HG02840 (cell line): ENCODE data around the gene PPARG.
"Not testable (repeated sequence)": the region's sequence is repeated elsewhere in the genome, so short reads cannot be mapped to it uniquely, and the experiment has no call there.

Source experiments
- ATAC-seq: cut with Tn5 transposase; IDR thresholded peaks from one replicate; pipeline ENCODE4 v1.9.1; 2021; ENCODE audit warnings: mild to moderate bottlenecking, moderate library complexity, moderate number of reproducible peaks; ENCODE audit not compliant: unreplicated experiment, low FRiP score

PPARG gene

GRCh38 chr3:12437221-12437605 is 148.3 kb downstream of the PPARG start:
- ATAC-seq: no peak

- ATAC-seq: no peak
These were observed 149.0 kb downstream of the PPARG start for GRCh38 chr3:12437861-12438260.

DNA sequence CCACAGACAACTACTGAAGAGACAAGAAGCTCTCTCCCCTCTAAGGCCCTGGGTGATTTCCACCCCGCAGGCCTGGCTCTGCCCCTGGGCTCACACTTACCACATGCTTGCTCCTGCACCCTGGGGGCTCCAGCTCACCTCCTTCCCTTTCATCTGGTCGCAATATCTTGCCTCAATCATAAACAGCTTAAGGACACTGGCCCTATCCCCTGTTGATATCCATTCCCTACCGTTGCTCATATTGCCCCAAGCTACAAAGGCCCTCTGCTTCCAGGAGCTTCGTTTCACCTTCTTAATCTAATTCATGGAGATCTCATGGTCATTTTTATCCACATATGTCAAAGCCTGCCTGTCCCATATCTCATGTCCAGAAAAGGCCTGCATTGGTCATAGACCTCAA is 149.4 kb downstream of the PPARG start:
- no peak for ATAC-seq

DNA sequence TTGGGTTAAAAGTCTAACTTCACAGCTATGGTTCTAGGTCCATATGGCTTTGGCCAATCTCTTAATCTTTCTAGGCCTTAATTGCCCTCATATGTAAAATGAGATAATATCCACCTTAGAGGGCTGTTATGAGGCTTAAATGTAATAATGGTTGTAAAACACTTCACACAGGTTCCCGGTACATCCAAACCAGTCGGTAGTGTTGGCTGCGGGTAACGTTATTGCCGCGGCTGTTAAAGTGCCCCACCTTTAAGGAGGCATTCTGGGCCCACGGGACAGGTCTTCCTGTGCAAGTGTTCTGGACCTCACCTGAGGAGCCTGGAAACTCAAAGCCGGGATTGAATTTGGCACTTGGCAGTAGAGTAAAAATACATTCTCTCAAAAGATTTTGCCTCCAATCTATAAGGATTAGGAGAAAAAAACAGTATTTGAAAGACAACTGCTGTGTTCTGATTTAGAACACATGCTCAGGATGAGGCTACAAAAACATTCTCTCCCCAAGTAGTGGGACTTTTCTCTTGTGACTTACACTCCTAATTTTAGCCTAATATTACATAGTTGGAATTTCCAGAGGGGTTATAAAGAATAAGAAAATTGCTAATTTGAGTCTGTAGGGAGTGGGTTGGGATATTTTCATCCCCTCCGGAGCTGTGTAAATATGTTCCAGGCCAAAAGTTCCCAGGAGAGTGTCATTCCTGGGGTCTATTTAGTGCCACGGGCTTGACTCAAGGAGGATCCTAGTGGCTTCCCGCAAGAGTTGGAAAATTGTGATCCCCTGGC is 150.5 kb downstream of the PPARG start:
- no peak for ATAC-seq

DNA sequence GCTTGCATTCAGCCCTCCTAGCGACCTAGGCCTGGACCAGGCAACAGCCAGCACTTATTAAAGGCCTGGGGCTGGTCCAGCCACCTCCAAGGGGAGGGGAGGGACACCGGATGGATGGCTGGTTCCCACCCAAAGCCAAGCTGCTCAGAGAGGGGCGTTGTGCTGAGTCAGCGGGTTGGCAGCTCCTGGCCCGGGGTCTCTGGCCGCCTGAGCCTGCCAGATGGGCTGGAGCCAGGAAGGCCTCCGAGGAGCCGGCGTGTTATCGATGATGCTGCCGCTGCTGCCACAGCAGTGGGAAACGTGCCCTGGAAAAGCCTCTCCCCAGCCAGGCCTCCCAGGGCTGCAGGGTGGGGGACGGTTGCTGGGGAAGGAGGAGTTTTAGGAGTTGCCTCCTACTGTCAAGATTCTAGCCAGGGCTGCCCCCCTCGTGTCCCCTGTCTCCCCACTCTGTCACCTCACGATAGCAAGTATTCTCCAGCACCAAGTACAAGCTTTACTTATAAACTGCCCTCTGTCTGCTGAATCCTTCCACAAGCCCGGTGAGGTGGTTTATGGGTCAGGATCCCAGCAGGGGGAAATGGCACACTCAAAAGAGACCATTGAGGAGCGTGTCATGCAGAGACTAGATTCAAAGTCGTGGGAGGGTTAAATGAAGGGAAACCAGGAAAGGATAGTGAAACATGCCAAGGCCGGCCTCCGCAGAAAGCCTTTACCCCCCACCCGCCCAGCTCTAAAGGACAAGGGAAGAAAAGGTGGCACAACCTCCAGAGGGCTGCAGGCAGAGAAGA is 152.3 kb downstream of the PPARG start:
- ATAC-seq: no peak

GRCh38 chr3:12442654-12443501 is 154.0 kb downstream of the PPARG start:
- no peak for ATAC-seq

DNA sequence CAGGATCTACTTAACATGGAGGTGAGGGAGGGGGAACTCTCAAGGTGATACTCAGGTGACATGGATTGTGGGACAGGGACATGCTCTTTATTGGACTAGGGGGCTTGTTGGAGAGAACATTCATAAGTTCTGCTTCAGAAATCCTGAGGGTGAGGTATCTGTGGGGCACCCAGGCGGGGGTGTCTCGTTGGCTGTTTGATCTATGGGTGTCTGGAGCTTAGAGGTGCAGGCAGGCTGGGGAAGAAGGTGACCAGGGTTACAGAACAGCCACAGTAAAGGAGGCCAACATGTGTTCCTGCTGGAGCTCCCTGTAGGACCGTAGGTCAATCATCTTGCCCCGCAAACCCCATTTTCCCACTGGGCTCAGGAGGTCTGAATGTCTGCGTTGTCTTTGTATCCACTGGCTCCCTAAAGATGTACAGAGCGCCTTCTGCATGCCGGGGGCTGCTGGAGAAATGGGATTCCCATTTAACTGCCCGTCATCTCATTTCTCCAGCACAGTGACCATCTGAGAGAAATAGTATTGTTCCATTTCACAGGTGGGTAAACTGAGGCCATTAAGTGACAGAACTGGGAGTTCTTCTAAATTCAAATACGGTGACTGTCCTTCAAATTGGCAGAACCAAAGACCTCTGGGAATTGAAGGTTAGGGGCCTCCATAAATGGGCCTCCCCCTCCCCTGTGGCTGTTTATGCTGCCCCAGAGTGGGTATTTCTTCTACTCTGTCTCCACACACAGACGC is 155.1 kb downstream of the PPARG start:
- ATAC-seq: no peak

- no peak for ATAC-seq
These were observed 156.0 kb downstream of the PPARG start for GRCh38 chr3:12444582-12445471.

DNA sequence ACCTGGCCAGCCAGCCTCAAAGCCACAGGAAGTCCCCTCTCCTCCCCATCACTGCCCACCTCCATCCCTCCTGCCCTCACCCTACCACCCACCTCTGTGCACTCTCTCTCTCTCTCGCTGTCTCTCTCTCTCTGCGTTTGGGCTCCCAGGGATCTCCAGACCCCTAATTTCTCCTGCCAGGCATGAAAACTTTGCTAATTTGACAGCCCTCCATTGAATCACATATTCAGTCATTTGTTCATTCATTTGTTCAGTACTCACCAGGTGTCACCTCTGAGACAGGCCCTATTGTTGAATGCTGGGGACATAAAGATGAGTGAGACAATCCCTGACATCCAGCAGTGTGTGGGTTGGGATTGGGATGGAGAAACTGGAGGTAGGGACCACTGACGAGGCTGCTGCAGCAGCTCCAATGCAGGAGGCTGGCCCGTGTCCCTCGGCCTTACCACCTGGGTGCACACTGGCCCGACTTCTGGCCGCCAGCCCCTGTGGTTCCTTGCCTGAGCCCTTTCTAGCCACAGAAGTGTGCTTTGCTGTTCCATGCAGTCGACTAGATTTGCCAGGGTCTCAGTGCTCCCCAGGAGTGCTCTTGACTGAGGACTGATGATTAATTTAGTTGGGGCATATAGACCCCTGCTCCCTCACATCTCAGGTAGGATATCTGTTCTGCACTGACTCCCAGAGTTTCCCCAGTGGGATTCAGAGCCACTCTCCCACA is 156.8 kb downstream of the PPARG start:
- no peak for ATAC-seq

- no peak for ATAC-seq
These were observed 157.4 kb downstream of the PPARG start for GRCh38 chr3:12446298-12446697.

GRCh38 chr3:12447075-12447474 is 158.2 kb downstream of the PPARG start:
- no peak for ATAC-seq

DNA sequence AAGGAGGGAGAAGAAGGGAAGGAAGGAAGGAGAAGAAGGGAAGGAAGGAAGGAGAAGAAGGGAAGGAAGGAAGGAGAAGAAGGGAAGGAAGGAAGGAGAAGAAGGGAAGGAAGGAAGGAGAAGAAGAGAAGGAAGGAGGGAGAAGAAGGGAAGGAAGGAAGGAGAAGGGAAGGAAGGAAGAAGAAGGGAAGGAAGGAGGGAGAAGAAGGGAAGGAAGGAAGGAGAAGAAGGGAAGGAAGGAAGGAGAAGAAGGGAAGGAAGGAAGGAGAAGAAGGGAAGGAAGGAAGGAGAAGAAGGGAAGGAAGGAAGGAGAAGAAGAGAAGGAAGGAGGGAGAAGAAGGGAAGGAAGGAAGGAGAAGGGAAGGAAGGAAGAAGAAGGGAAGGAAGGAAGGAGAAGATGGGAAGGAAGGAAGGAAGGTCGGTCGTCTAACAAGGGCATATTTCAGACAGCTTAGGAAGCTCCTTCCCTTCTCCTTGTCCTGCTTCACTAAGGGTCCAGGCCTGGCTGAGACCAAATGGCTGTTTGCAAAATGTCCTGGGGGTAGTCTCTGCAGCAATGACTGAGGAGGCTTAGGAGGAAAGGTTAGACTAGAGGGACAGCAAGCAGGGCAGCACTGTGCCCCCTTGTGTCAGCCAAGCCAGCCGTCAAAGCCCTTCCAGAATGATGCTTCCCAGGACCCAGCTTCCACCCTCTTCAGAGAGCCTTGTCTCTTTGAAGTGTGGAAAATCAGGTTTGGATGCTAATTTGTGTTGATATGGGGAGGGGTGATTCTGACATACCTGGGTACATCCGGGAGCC is 159.7 kb downstream of the PPARG start:
- ATAC-seq: not testable (repeated sequence)

DNA sequence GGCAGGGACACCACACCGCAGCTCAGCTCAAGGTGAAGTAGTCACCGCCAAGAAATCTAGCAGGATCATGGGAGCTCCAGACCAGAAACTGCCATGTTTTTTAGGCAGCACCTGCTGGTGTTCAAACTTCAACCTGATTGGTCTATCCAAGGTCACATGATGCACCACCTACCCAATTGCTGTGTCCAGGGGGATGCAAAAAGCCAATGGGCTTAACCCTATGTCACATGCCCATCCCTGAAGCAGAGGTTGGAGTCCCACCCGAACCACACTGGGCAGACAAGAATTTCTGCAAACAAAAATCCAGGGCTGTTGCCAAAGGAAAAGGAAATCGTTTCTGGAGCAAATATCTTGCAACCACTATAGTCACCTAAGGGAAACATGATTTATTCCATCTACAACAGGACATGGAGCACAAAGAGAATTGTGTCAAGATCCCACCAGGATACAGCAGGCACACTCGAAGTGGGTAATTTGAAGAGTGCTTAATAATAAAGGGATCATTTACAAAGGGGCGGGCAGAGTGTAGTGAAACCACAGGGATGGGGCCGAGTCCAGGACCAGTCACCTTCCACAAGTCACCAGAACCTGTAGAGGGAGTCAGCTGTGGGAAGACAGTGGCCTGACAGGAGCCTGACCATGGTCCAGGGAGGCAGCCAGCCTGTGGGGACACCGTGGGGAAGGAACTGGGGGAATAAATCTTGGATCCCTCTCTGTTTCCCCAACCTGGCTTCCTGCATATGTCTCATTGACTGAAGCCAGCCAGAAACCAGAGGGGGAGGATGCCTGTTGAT is 161.2 kb downstream of the PPARG start:
- ATAC-seq: no peak

DNA sequence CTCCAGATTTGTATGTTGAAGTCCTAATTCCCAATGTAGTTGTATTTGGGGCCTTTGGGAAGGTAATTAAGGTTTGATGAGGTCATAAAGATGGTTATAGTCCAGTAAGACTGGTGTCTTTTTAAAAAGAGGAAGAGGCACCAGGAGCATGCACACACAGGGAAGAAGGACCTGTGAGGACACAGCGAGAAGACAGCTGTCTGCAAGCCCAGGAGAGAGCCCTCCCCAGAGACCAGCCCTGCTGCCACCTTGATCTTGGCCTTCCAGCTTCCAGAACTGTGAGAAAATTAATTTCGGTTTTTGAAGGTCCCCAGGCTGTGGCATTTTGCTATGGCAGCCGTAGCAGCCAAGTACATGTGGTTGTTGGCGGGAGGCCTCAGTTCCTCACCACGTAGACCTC is 162.6 kb downstream of the PPARG start:
- no peak for ATAC-seq

DNA sequence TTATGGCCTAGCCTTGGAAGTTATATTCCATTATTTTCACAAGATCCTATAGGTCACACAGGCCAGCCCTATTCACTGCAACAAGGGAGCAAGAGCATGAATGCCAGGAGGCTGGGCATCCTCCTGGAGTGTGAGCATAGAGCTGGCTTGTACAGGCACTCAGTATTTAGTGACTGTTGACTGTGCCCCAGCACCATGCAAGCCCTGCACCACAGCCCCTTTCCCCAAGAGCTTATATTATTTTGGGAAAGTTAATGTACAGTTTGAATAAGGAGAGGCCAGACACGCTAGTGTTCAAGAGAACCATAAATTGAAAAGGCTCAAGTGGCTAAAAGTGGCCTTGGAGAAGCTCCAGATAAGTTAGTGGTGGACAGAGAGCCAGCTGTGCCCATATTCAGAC is 163.1 kb downstream of the PPARG start:
- no peak for ATAC-seq

- no peak for ATAC-seq
These were observed 163.8 kb downstream of the PPARG start for GRCh38 chr3:12452361-12453330.
